Effector memory CD4-positive, alpha-beta T cell (primary cell): Measurements from ENCODE around the gene PTPRM.

Source experiments
- DNase-seq, 3 donors: peaks; one replicate each; pipeline ENCODE4 v3.0.0-alpha.2; 2020
- H3K27ac ChIP-seq: 2 replicates; pipeline ENCODE4 v1.7.0; 2013; ENCODE audit warnings: mild to moderate bottlenecking, low read length, moderate library complexity; ENCODE audit not compliant: insufficient read depth, poor library complexity, severe bottlenecking
- H3K27me3 ChIP-seq: replicated peaks from 2 replicates; pipeline ENCODE4 v1.7.0; 2013; ENCODE audit warnings: mild to moderate bottlenecking, low read length; ENCODE audit not compliant: insufficient read depth, control insufficient read depth, poor library complexity, severe bottlenecking
- H3K36me3 ChIP-seq: 2 replicates; pipeline ENCODE4 v1.7.0; 2013; ENCODE audit warnings: mild to moderate bottlenecking, low read length, moderate library complexity; ENCODE audit not compliant: control insufficient read depth, insufficient read depth
- H3K4me1 ChIP-seq: 2 replicates; pipeline ENCODE4 v1.7.0; 2013; ENCODE audit warnings: low read length, mild to moderate bottlenecking; ENCODE audit not compliant: control insufficient read depth, insufficient read depth, poor library complexity, severe bottlenecking
- H3K4me3 ChIP-seq: 2 replicates; pipeline ENCODE4 v1.7.0; 2013; ENCODE audit warnings: low read length, low read depth, mild to moderate bottlenecking; ENCODE audit not compliant: insufficient read depth, poor library complexity, severe bottlenecking
- H3K9me3 ChIP-seq: 2 replicates; pipeline ENCODE4 v1.7.0; 2013; ENCODE audit warnings: mild to moderate bottlenecking, low read length, moderate library complexity; ENCODE audit not compliant: control insufficient read depth

Gene PTPRM

GRCh38 chr18:8020132-8020846, 453.2 kb downstream of the PTPRM start:
- H3K9me3 ChIP-seq: no peaks in the 10 kb centered on the region
- H3K4me3 ChIP-seq: no peak overlapping the region
- DNase-seq: no peak

GRCh38 chr18:8029061-8029460, 461.9 kb downstream of the PTPRM start:
- no peak for DNase-seq
- no peak overlapping the region for H3K4me3 ChIP-seq
- H3K9me3 ChIP-seq: no peaks in the 10 kb centered on the region
- no peak overlapping the region for H3K27ac ChIP-seq
- no peaks in the 10 kb centered on the region for H3K36me3 ChIP-seq
- no peaks in the 10 kb centered on the region for H3K27me3 ChIP-seq
- no peaks in the 10 kb centered on the region for H3K4me1 ChIP-seq

More at GRCh38 chr18:8020132-8020846, 453.2 kb downstream of the PTPRM start:
- H3K27me3 ChIP-seq: no peaks in the 10 kb centered on the region
- H3K4me1 ChIP-seq: no peaks in the 10 kb centered on the region
- no peak overlapping the region for H3K27ac ChIP-seq
- H3K36me3 ChIP-seq: no peaks in the 10 kb centered on the region

GRCh38 chr18:8029731-8030130, 462.6 kb downstream of the PTPRM start:
- no peaks in the 10 kb centered on the region for H3K9me3 ChIP-seq
- DNase-seq: no peak
- H3K4me1 ChIP-seq: no peaks in the 10 kb centered on the region
- no peaks in the 10 kb centered on the region for H3K36me3 ChIP-seq
- H3K4me3 ChIP-seq: no peak overlapping the region
- no peaks in the 10 kb centered on the region for H3K27me3 ChIP-seq
- no peak overlapping the region for H3K27ac ChIP-seq

GRCh38 chr18:8030201-8030600, 463.1 kb downstream of the PTPRM start:
- Histone ChIP-seq H3K27me3 (no peaks in the 10 kb centered on the region), H3K4me1 (no peaks in the 10 kb centered on the region), H3K36me3 (no peaks in the 10 kb centered on the region), H3K4me3 (no peak overlapping the region), H3K9me3 (no peaks in the 10 kb centered on the region), H3K27ac (no peak overlapping the region)
- no peak for DNase-seq

GRCh38 chr18:8031496-8031895, 464.4 kb downstream of the PTPRM start:
- H3K27me3 ChIP-seq: no peaks in the 10 kb centered on the region
- H3K36me3 ChIP-seq: no peaks in the 10 kb centered on the region
- no peak overlapping the region for H3K27ac ChIP-seq
- no peak overlapping the region for H3K4me3 ChIP-seq
- H3K4me1 ChIP-seq: no peaks in the 10 kb centered on the region
- DNase-seq: no peak
- no peaks in the 10 kb centered on the region for H3K9me3 ChIP-seq

- no peak for DNase-seq
- Histone ChIP-seq H3K9me3 (no peaks in the 10 kb centered on the region), H3K36me3 (no peaks in the 10 kb centered on the region), H3K4me3 (no peak overlapping the region), H3K27ac (no peak overlapping the region), H3K27me3 (no peaks in the 10 kb centered on the region), H3K4me1 (no peaks in the 10 kb centered on the region)
These were observed 467.6 kb downstream of the PTPRM start for GRCh38 chr18:8034674-8035073.

- Histone ChIP-seq H3K4me3 (no peak overlapping the region), H3K9me3 (no peaks in the 10 kb centered on the region), H3K27ac (no peak overlapping the region), H3K27me3 (no peaks in the 10 kb centered on the region), H3K36me3 (no peaks in the 10 kb centered on the region), H3K4me1 (no peaks in the 10 kb centered on the region)
- no peak for DNase-seq
These were observed 469.4 kb downstream of the PTPRM start for GRCh38 chr18:8036551-8036950.

- H3K36me3 ChIP-seq: no peaks in the 10 kb centered on the region
- H3K4me1 ChIP-seq: no peaks in the 10 kb centered on the region
- no peak for DNase-seq
- no peak overlapping the region for H3K27ac ChIP-seq
- no peaks in the 10 kb centered on the region for H3K27me3 ChIP-seq
- H3K9me3 ChIP-seq: no peaks in the 10 kb centered on the region
- H3K4me3 ChIP-seq: no peak overlapping the region
These were observed 470.2 kb downstream of the PTPRM start for GRCh38 chr18:8037296-8037695.

GRCh38 chr18:8040021-8040420, 472.9 kb downstream of the PTPRM start:
- H3K27me3 ChIP-seq: no peaks in the 10 kb centered on the region
- DNase-seq: no peak
- H3K4me3 ChIP-seq: no peak overlapping the region
- H3K4me1 ChIP-seq: no peaks in the 10 kb centered on the region
- no peaks in the 10 kb centered on the region for H3K36me3 ChIP-seq
- no peak overlapping the region for H3K27ac ChIP-seq
- H3K9me3 ChIP-seq: no peaks in the 10 kb centered on the region

- Histone ChIP-seq H3K4me1 (no peaks in the 10 kb centered on the region), H3K27ac (no peak overlapping the region), H3K36me3 (no peaks in the 10 kb centered on the region), H3K27me3 (no peaks in the 10 kb centered on the region), H3K9me3 (no peaks in the 10 kb centered on the region), H3K4me3 (no peak overlapping the region)
- no peak for DNase-seq
These were observed 474.5 kb downstream of the PTPRM start for GRCh38 chr18:8041526-8042111.
